Esophagus muscularis mucosa (tissue), 3 donors: ENCODE data around the gene ERCC6.

Source experiments
- POLR2A ChIP-seq: fragments of 450-650 bp; IDR thresholded peaks from one replicate; pipeline ENCODE4 v1.6.1; 2017; ENCODE audit warnings: antibody characterized with exemption, moderate library complexity, mild to moderate bottlenecking, low read depth
- POLR2AphosphoS5 ChIP-seq, 2 donors: sonication (generic); formaldehyde crosslinking; IDR thresholded peaks; one replicate each; pipeline ENCODE4 v1.6.1; 2017; ENCODE audit warnings: antibody characterized with exemption in 2 of 2
- TF ChIP-seq, protein P1 (sequence below), 3 experiments: fragments of 200-600 bp in 2 of 3; fragments of 450-650 bp in 1 of 3; sonication (generic) in 2 of 3; IDR thresholded peaks; one replicate each; pipeline ENCODE4 v1.5.1; 2017 to 2019; ENCODE audit warnings: antibody characterized with exemption in 3 of 3, mild to moderate bottlenecking in 2 of 3, moderate library complexity in 1 of 3

DNA sequence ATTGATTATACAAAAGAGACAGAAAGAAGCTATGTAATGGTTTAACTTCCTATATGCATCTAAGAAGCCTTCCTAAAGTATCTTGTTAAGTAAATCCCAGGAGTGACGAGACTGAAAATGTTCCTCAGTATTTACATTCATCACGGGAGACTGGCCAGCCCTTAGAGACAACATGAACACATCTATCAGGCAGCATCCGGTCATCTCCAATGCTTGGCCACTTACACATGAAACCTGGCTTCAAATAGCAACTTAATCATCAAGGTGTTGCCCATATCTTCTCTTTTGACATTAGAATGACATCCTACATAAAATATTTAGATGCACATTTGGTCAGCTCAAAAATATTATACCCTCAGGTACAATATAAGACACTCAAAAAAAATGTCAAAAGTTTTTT is 33.8 kb downstream of the ERCC6 start:
- TF ChIP-seq, protein P1, sequence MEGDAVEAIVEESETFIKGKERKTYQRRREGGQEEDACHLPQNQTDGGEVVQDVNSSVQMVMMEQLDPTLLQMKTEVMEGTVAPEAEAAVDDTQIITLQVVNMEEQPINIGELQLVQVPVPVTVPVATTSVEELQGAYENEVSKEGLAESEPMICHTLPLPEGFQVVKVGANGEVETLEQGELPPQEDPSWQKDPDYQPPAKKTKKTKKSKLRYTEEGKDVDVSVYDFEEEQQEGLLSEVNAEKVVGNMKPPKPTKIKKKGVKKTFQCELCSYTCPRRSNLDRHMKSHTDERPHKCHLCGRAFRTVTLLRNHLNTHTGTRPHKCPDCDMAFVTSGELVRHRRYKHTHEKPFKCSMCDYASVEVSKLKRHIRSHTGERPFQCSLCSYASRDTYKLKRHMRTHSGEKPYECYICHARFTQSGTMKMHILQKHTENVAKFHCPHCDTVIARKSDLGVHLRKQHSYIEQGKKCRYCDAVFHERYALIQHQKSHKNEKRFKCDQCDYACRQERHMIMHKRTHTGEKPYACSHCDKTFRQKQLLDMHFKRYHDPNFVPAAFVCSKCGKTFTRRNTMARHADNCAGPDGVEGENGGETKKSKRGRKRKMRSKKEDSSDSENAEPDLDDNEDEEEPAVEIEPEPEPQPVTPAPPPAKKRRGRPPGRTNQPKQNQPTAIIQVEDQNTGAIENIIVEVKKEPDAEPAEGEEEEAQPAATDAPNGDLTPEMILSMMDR (IDR thresholded peaks at IDR 0.05) = no peak
- TF ChIP-seq POLR2AphosphoS5 (IDR thresholded peaks at IDR 0.05) (no peak), POLR2A (no peak)
